GM21529 (cell line): ENCODE data around the gene ZFR2.
"Not testable (repeated sequence)": the region's sequence is repeated elsewhere in the genome, so short reads cannot be mapped to it uniquely, and the experiment has no call there.

Source experiments
- ATAC-seq: cut with Tn5 transposase; IDR thresholded peaks from one replicate; pipeline ENCODE4 v1.9.1; 2021; ENCODE audit not compliant: unreplicated experiment

The ZFR2 gene

GRCh38 chr19:3868770-3869456 lies at the start of gene ZFR2:
ZFR2 (minus strand) TSS chr19:3869038; CDS start chr19:3869017, 21 bp downstream.
- ATAC-seq: no peak

DNA sequence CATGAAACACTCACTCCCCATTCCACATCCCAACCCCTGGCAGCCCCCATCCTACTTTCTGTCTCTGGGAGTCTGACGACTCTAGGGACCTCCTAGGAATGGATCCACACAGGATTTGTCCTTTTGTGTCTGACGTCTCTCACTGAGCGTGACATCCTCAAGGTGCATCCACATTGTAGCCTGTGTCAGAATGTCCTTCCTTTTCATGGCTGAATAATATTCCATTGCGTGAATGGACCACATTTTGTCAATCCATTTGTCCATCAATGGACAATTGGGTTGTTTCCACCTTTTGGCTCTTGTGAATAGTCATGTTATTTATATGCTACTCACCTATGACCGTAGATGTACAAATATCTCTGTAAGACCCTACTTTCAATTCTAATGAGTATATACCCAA lies 47.2 kb upstream of the ZFR2 start:
- no peak for ATAC-seq

DNA sequence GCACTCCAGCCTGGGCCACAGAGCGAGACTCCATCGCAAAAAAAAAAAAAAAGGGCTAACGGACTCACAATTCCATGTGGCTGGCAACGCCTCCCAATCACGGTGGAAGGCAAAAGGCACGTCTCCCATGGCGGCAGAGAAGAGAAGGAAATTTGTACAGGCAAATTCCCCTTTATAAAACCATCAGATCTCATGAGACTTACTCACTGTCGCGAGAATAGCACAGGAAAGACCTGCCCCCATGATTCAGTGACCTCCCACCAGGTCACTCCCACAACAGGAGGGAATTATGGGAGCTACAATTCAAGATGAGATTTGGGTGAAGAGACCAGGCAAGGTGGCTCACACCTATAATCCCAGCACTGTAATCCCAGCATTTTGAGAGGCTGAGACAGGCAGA lies 45.4 kb upstream of the ZFR2 start:
- ATAC-seq: no peak

DNA sequence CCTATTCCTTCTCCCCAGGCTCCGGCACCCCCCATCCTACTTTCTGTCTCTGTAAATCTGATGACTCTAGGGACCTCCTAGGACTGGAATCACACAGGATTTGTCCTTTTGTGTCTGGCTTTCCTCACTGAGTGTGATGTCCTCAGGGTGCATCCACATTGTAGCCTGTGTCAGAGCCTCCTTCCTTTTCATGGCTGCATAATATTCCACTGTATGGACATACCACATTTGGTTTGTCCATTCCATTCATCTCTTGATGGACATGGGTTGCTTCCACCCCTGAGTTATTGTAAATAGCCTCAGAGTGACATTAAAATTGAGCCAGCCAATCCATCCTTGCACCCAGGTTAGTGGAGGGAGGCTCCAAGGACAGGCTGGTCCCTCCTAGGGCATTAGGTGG lies 41.3 kb upstream of the ZFR2 start:
- ATAC-seq: no peak

DNA sequence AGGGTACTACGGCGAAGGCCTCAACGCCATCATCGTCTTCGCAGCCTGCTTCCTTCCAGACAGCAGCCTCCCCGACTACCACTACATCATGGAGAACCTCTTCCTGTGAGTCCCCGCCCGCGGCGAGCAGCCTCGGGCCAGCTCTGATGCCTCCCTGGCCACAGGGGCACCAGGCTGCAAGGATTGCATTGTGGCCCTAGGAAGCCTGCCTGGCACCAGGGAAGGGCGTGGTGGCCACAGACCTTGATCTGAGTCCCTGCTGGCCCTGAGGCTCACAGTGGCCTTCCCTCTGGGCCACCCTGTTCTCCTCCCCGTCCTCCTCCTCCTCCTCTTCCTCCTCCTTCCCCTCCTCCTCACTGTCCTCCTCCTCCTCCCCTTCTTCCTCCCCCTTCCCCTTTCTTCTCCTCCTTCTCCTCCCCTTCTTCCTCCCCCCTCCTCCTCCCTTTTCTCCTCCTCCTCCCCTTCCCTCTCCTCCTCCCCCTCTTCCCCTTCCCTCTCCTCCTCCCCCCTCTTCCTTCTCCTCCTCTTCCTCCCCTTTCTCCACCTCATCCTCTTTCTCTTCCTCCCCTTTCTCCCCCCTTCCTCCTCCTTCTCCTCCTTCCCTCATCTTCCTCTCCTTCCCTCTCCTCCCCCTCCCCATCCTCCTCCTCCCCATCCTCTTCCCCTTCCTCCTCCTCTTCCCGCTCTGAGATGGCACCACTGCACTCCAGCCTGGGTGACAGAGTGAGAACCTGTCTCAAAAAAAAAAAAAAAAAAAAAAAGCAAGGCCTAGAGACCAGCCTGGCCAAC lies 39.6 kb upstream of the ZFR2 start:
- ATAC-seq: no peak

DNA sequence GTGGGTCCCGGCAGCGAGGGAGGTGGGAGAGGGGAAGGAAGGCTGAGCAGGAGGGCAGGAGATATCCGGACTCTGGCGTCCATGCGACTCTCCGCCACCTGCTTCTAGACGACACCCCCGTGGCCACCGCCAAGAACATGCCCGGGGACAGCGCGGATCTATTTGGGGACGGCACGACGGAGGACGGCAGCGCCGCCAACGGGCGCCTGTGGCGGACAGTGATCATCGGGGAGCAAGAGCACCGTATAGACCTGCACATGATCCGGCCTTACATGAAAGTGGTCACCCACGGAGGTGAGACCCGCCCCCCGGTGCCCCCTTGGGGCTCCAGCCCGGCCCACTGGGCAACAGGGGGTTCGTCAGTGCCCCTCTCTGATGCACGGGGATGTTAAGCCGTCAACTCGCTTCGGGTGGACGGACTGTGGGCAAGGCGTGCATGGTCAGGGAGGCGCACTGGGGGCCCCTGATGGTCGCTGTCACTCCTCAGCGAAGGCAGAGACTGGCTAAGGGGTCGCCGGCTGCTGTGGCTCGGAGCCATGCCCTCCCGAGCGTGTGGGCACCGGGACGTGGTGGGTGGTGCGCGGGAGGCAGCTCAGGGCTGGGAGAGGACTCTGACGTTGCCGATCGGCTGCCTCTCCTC lies 38.9 kb upstream of the ZFR2 start:
- no peak for ATAC-seq

DNA sequence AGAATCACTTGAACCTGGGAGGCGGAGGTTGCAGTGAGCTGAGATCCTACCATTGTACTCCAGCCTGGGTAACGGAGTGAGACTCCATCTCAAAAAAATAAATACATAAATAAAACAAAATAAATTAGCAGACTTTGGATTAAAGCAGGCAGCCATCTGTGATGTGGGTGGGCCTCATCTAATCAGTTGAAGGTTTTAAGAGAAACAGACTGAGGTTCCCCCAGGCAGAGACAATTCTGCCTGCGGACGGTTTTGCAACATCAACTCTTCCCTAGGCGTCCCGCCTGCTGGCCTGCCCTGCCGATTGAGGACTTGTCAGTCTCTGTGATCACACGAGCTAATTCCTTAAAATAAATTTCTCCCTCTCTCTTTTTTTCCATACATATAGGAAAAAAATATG lies 35.4 kb upstream of the ZFR2 start:
- no peak for ATAC-seq

GRCh38 chr19:3902317-3902973 lies 33.6 kb upstream of the ZFR2 start:
- no peak for ATAC-seq

DNA sequence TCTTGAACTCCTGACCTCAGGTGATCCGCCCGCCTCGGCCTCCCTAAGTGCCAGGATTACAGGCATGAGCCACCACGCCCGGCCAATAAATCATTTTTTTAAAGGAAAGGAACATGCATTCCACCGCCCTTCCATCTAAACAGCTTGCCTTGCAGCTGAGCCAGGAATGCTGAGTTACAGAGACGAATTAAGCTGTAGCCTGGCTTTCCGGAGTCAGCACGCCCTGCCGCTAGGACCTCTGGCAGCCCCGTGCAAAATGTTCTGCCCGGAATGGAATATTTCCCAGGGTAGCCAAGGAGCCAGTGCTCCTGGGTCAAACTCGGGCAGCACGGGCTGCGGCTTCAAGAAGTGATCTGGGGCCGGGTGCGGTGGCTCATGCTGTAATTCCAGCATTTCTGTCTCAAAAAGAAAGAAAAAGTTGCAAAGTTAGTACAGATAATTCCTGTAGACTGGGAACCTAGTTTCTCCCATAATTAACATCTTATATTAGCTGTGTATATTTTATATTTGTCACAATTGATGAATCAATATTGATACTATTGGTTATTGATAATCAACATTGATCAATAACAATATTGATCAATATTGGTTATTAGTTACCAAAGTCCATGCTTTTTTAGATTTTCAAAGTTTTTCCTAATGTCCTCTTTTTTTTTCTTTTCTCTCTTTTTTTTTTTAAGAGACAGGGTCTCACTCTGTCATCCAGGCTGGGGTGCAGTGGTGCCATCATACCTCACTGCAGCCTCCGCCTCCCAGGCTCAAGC lies 30.9 kb upstream of the ZFR2 start:
- ATAC-seq: no peak

DNA sequence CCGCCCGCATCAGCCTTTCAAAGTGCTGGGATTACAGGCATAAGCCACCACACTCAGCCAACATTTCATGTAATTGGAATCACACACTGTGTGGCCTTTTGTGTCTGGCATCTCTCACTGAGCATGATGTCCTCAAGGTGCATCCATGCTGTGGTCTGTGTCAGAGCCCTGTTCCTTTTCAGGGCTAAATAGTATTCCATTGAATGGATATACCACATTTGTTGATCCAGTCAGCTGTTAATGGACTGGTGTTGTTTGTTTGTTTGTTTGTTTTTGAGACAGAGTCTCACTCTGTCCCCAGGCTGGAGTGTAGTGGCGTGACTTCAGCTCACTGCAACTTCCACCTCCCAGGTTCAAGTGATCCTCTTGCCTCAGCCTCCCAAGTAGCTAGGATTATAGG lies 29.6 kb upstream of the ZFR2 start:
- no peak for ATAC-seq

- ATAC-seq: no peak
These were observed 29.1 kb upstream of the ZFR2 start for GRCh38 chr19:3897936-3898335.

DNA sequence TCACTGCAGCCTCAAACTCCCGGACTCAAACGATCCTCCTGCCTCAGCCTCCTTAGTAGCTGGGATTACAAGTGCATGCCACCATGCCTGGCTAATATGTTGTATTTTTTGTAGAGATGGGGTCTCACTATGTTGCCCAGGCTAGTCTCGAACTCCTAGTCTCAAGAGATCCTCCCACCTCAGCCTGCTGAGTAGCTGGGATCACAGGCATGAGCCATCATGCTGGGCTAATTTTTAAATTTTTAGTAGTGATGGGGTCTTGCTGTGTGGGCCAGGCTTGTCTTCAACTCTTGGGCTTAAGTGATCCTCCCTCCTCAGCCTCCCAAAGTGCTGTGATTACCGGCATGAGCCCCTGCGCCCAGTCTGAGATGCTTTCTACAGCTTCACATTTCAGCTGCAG lies 26.9 kb upstream of the ZFR2 start:
- ATAC-seq: no peak

- not testable (repeated sequence) for ATAC-seq
These were observed 26.1 kb upstream of the ZFR2 start for GRCh38 chr19:3894959-3895358.

DNA sequence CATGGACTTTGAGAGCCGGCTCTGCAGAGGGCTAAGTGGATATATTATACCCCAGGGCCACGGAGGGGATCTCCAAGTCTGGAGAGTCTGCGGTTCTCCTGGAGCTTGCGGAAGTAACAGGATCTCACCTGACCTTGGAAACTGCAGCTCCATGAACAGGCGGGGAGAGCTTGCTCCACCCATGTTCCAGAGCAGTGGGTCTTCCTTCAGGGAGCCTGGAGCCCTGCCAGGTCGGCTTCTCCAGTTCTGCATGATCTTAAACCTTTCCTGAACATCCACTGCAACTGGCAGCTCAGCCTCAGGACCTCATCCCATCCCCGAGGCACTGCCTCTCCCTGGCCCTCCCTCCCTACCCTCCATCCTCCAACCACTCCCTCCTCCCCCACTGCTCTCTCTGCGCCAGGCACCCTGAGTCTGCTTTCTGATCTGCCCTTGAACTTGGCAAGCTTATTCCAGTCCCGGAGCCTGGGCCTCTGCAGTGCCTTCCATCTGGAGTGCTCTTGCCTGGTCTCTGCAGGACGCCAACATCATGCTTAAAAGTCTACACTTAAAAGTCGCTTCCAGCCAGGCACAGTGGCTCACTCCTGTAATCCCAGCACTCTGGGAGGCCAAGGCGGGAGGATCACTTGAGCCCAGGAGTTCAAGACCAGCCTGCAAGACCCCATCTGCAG lies 24.8 kb upstream of the ZFR2 start:
- no peak for ATAC-seq

DNA sequence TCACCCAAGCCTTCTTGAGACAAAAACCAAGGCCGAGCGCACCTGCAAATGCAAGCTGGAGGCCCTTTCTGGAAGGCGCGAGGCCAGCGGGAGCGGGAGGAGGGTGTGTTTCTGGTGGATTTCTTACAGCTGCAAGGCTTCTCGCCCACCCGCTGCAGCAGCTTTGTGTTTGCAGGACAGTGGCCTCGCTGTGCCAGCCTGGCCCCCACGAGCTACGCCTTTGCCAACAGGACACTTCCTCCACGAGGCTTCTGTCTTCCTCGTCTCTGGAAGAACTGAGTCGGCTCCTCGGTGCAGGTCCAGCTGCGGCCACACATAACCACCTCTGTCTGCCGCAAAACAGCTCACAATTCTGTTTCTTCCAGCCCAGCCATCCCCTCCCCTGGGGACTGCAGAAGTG lies 21.8 kb upstream of the ZFR2 start:
- no peak for ATAC-seq

DNA sequence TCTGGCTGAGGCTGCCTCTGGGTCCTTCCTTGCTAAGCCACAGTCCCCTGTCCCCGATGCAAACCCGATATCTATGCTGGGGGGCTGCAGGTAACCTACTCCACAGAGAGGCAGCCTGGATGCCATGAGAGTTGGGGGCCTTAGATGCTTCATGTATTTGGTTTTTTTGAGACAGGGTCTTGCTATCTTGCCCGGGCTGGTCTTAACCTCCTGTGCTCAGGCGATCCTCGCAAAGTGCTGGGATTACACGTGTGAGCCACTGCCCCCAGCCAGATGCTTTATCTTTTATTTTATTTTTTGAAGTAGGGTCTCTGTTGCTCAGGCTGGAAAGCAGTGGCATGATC lies 13.2 kb upstream of the ZFR2 start:
- ATAC-seq: no peak

DNA sequence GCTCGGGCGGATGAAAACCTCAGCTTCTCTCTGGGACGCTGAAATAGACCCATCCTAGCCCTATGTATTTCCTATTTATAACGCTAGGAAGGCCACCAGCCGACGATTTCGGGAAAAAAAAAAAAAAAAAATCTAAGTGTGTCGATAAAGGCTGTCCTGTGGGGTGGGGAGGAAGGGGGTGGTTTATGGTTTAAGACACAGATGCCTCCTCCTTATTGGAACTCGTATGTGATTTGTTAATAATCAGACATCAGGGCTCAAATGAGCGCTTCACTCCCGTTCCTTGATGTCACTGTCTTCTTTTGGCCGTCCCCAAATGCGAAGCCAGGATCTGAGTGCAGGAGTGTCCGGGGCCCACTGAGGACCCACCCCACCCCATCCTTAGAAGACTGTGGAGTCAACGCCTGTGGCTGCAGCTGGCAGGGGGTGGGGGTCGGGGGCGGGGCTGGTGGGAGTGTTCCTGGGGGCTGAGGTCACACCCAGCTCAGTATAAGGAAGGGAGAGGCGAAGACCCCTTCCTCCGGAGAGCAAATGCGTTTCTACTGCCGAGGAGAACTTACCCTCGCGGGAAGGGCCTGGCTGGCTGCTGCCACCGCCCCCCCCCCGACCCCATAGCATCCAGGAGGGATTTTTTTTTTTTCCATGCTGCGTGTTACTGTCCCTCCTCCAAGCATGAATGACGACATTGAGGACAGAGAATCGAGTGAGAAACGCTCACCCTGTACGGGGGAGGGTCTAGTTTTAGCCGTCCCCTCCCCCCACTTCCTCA lies 12.6 kb upstream of the ZFR2 start:
- ATAC-seq: no peak

DNA sequence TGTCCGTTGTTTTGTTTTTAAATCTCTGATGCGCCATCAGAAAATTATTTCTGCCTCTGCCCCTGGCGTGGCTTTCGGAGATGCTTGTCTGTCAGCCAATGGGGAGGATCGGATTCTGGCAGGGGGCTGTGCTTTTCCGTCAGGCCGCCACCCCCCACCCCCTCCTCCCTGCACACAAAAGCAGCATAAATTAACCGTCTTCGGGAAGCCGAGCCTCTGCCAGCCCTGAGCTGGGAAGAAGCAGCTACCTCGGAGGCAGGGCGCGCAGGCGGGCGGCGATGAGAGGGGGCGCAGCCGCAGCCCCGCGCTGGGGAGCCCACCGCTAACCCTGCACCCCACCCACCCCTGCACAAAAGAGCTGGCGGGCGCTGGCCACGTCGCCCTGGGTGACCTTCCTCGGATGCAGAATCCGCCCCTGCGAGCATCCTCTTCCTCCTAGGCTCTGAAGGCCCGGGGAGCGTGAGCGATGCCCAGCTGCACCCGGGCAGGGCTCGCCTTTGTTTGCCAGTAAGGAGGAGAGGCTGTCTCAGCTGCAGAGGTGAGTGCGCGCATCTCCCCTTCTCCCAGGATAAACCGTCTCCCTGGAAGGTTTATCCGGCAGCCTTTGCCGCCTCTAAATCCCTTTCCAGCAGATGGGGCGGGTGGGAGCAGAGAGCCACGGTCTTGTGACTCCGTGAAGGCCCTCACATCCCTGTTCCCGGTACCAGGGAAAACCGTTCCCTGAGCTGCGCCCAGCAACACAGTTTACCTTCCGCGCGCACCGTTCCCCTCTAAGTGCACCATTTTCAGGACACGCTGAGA lies 11.8 kb upstream of the ZFR2 start, which contains the start of gene ATCAY:
Gene ATCAY, plus strand, starts transcription at position 215 of the 801 bp plus-strand sequence. CDS start 5,083 bp downstream, outside the sequence.
- no peak for ATAC-seq

GRCh38 chr19:3879656-3880055 lies 10.8 kb upstream of the ZFR2 start:
- no peak for ATAC-seq
